ENCODE measurements around the gene FHAD1.
"Not testable (repeated sequence)": the region's sequence is repeated elsewhere in the genome, so short reads cannot be mapped to it uniquely, and the experiment has no call there.

Gene FHAD1

DNA sequence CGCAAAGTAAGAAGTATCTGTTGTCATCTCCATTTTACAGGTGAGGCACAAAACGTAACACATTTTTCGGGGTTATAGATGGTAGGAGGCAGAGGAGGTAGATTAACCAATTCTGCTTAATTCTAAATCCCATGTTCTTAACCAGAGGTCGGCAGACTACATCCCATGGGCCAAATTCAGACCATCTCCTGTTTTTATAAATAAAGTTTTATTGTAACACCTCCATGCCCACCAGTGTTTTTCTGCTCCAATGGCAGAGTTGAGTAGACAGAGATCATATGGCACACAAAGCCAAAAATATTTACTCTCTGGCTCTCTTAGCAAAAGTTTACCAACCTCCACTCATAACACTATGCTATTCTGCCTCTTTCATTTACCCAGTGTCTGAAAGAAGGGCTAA lies 30.9 kb downstream of the FHAD1 start:
- DNase-seq = no peak

DNA sequence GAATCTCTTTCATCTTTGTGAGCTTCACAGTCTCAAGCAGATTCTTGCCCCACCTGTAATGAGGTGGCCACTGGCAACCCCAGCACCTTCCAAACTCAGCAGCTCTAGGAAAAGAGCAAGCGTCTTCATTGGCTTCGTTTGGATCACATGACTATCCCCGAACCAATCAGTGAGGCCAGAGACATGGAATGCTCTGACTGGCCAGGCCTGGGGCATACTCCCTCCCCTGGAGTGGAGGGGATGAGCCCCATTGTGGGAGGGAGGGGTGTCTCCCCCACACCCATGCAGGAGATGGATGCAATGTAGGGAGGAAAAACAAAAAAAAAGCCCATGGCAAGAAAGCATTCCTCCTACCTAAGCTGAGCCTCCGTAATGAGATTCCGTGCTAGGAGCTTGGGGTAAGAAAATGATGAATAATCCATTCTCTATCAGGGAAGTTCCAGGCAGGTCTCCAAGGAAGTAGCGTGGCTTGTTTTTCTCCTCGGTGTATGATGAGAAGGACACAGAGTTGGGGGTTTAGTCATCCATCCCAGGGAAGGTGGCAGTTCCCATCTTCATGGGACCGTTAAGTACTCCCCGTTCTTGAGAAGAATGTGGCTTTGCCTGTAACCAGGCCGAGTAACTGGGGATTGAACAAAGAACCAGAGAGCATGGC lies 32.7 kb downstream of the FHAD1 start:
- DNase-seq = peak in 1 of 3 donors; percentile 32

DNA sequence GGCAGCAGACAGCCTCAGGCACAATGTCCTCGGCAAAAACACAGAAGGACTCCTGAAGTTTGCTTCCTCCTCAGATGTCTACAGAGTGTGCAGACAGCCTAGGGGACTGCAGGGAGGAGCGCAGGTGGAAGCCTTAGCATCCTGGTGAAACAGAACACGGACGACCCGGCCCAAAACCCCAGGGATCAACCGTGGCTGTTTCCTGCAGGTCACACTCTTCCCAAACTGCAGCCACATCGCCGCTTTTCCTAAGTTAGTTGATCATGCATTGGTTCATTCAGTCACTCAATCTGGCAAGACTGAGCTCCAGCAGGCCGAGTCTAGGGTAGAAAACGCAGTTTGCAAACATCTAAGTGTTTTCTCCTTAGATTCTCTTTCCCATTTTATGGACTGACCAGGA lies 33.4 kb downstream of the FHAD1 start:
- DNase-seq = no peak

DNA sequence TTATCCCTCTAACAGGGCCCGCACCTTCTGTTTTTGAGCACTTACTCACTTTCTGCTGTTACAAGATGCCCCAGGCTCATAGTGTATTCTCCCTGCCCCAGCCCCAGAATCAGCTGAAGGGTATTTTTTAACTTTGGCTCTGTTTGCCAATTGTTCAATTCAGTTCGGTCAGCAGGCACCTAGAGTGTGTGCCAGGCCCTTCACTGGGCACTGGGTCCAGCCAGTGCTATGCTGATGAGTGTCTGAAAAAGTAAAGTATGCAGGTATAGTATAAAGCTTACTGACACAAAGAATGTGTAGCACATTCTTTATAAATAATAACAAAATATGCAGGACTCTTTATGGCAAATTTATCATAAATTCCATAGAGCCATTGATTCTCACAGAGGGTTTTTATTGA lies 35.0 kb downstream of the FHAD1 start:
- no peak for DNase-seq

DNA sequence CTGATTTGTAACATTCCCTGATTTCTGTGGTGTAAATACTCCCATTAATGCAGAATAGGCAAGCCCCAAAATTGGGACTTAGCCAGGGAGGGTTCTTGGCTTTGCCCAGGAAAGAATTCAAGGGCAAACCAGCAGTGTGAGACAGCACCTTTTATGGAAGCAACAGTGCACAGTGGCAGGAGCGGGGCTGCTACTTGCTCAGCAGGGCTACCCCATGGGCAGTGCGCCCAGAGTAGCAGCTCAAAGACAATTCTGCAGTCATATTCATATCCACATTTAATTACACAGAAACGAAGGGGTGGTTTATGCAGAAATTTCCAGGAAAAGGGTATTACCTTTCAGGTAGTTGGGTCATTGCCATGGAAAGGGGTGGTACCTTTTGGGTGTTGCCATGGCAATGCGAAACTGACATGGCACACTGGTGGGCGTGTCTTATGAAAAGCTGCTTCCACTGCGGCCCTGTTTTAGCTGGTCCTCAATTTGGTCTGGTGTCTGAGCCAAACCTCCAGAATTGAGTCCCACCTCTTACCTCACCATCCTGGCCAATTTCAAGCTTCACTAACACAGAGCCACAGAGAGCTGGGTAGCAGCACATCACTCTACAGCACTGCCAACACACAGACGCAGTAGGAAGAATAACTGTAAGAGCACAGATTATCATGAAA lies 35.9 kb downstream of the FHAD1 start:
- no peak for DNase-seq

DNA sequence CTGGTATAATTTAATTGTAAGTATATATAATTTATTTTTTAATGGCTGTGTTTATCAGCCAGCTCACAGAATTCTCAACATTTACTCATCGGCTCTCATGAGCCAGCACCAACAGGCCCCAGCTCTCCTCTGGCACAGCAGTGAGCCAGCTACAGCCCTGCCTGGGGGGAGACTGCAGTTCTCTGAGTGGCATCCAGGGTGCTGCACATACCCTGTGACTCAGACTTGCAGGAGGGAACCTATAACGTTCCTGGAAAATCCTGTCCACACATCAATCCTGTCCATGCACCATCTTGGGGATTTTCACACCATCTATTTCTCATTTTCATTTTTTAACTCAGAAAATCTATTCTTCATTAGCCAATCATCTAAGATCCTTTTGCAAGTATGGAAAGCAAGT lies 36.5 kb downstream of the FHAD1 start:
- peak; percentile 59 to 74 (median 71) for DNase-seq

DNA sequence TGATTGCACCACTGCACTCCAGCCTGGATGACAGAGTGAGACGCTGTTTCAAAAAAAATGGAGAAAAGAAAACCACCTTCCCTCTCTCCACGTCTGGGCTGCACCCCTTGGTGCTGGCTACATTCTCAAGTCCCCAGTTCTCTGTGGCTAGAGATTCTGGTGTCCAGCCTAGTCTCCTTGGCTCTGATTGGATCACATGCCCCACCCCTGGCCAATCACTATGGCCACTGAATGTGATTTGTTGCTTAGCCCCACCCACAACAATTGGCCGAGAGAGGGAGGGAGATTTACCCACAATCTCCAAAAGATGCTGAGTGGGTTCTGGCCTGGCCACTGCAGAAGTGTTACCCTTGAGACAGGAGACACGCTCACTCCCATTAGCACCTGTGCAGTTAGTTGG lies 39.4 kb downstream of the FHAD1 start:
- no peak for DNase-seq

DNA sequence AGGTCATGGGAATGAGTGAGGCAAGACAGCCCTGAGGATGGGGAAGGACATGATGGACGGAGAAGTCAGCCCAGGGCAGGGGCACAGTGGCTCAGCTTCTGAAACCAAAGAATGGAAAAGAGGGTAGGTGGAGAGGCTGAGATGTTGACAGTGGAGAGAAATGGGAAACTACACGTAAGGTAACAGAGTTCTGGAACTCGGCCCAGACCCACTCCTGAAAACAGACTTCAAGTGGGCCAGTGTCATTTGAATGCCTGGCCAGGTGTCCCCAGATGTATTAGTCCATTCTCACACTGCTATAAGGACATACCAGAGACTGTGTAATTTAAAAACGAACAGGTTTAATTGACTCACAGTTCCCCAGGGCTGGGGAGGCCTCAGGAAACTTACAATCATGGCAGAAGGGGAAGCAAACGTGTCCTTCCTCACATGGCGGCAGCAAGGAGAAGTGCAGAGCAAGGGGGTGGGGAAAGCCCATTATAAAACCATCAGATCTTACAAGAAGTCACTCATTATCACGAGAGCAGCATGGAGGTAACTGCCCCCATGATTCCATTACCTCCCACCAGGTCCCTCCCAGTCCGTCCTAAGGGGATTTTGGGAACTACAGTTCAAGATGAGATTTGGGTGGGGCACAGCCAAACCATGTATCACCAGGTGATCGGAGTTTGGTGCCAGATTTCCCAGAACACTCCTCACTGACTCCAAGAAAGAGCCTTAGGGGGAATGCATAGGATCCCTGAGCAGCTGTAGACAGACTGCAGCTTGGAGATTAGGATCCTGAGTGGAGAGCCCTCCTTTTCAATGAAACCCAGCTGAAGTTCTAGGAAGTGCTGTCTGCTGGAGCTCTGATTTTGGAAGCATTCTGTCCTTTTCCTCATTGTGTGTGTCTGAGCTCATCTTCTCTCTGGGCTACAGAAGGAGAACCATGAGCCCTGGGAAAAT lies 40.3 kb downstream of the FHAD1 start:
- peak; percentile 41 to 70 (median 58) for DNase-seq

DNA sequence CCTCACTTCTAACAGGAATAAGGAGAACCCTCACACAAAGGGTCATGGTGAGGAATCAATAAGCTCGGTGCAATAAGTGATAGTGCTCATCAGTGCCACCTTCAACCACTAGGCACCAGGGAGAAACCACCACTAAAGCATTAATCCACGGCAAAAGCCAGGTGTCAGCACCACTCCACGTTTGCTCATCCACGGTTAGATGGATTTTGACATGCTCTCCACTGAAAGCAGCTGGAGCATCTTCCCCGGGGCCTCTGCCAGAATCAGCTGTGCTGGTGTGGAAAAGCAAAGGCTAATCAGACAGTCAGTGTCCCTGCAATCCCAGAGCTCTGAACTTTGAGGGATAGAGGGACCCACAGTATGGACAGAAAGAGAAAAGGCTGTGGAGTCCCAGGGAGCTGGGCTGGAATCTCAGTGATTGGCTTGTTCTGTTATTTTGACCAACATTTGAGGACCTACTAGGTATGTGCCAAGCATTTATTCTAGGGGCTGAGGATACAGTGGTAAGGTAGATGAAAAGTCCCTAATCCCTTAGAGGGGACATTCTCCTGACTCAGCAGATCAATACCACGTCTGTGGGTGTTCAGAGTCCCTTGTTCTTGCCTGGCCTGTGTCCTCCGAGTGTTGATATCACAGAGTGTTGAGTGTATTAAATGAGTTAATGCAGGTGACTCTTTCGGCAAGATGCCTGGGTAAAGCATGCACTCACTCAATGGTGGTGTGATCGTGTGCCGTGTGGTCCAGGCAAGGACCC lies 41.3 kb downstream of the FHAD1 start:
- no peak for DNase-seq

DNA sequence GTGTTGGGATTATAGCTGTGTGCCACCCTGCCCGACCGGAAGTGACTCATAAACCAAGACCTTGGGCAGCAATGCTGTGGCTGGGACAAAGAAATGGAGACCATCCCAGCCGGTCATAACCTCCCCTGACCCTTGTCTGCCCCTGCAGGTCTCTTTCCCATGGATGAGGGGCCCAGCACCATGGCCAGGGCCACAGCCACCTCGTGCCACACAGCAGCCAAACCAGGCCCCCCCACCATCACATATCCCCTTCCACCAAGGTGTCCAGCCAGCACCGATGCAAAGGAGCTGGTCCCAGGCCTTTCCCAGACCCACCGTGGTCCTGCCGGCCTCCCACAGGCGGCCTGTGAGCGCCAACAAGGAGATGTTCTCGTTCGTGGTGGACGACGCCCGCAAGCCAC lies 42.2 kb downstream of the FHAD1 start:
- DNase-seq = no peak

DNA sequence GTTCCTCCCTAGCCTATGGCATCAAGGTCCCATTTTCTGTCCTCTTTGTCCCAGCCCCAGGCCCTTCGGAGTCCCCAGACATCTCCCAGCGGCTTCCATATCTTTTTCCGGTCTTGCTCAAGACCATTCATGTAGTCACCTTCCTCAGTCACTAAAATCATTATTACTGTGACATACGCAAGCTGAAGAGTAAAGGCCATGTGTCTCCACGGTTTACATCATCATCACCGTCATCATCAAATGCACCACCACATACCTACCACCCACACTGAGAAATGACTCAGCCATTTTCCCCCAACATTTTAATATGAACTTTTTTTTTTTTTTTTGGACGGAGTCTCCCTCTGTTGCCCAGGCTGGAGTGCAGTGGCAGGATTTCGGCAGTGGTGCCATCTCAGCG lies 43.4 kb downstream of the FHAD1 start:
- DNase-seq = peak; percentile 89 to 97 (median 94)

DNA sequence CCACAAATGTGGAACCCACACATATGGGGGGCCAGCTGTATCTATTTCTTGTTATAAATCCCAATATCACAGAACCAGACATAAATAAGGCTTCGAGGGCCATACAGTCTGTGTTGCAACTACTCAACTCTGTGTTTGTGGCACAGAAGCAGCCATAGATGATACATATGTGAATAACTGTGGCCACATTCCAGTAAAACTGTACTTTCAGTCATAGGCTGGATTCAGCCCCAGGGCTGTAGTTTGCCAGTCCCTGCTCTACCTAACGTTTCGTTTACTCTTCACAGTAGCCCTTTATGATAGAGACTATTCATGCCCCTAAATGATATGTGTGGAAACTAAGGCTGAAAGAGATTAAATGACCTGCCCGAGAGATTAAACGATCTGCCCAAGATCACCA lies 48.7 kb downstream of the FHAD1 start:
- DNase-seq = no peak

DNA sequence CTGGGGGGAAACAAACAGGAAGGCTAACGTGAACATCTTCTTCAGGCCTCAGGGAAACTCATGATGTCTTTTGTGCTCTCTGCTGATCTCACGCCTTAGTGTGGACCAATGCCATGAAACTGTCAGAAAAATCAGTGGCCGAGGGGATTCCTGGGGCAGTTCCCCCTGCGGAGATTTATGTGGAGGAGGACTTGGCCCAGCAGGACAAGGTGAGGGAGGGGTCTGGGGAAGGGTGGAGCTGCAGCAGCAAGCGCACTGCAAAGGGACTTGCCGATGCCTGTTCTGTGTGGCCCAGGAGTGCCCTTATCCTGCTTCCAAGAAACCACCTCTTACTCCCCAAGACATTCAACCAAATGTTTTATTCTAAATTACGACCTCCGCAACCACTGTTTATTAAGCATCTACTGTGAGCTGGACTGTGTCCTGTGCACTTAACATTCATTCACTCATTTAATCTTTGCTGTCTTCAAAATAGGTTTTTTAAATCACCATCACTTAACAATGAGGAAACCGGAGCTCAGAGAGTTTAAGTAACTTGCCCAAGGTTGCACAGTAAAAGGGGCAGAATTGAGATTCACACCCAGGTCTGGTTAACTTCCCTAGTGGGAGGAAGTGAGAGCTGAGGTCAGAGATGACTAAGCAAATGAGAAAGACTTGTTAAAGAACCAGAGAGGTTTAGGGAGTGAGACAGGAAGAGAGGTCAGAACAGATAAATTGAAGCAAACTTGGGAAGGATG lies 49.7 kb downstream of the FHAD1 start:
- peak; percentile 57 to 76 (median 71) for DNase-seq

DNA sequence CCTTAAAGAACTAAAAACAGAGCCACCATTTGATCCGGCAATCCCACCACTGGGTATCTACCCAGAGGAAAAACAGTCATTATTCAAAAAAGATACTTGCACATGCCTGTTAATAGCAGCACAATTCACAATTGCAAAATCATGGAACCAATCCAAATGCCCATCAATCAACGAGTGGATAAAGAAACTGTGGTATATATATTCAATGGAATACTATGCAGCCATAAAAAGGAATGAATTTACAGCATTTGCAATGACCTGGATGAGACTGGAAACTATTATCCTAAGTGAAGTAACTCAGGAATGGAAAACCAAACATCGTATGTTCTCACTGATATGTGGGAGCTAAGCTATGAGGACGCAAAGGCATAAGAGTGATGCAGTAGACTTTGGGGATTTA lies 51.0 kb downstream of the FHAD1 start:
- not testable (repeated sequence) for DNase-seq

DNA sequence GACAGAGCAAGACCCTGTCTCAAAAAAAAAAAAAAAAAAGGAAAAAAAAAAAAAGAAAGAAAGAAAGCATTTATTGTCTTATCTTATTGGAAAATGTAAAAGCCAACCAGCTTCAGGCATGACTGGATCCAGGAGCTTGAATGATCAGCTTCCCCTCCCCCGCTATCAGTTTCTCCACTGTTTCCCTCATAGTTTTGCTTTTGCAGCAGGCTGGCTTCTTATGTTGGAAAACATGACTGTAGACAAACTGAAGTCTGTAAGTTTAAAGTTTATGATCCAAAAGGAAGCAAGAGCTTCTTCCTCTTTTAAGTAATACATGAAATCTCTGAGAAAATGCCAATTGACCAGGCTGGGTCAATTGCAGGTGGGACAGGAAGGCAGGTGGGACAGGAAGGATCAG lies 52.2 kb downstream of the FHAD1 start:
- DNase-seq = peak; percentile 31 to 58 (median 32)

DNA sequence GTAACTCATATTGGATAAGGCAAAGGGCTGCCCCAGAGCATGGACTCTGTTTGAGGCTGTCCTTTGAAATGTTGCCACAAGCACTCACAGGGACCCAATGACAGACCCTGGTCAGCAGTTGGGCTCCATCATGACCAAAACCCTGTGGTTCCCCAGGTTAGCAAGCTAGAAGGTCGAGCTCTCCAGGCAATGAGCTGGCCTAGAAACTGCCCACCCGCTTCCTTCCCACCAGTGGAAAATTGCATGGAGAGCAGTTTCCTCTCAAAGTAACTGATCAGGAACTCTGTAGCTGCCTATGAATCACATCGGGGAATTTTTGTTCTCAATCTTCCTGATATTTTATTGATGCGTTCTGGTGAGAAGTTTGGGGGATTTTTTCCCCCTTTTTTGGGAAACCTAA lies 52.8 kb downstream of the FHAD1 start:
- peak; percentile 88 to 94 (median 91) for DNase-seq

DNA sequence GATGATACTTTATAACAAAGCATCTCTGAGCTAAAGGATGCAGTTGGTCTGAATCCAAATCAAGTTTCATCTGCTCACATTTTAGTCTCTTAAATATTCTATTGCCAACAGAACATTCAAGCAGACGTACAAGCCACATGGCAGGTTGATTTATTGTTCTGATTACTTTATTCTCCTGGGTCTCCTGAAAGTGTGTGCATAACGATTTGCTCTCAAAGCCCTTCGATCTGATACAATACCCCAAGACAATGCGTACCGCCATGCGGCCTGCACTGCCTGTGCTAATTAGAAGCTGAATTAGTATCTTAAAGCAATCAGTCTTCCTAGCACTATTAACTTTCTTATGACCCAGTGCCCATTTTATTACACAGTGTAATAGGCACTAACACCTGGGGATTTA lies 56.9 kb downstream of the FHAD1 start:
- DNase-seq = no peak

DNA sequence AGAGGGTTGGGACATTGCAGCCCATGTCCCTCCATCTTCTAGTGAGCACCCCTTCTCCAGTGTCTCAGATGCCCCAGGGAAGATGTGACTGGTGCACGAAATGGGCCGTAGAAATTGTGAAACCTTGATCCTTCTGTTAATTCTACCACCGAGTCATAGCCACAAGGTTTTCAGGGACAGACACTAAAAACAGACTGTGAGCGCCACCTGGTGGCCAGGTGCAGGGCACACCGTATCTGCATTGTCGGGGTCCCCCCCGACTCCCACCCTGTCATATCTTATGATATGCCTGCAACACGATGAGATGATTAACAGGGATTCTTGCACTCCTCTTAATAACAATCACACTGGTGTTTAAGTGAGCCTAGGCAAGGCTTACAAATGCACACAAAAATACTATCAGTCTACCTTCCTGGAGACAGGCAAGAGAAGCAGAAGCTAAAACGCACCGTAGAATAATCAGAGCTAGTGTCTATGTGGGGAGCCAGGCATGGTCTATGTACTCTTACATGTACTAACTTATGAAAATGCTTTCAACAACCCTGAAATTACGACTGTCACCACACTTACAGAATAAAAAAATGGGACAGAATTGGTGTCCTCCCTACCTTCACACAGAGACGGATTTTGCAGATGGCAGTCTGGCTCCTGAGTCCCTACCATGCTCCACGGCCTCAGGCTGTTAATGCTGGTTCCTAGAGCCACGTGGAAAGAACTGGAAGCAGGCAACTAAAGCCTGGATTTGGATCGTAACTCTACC lies 57.9 kb downstream of the FHAD1 start:
- DNase-seq = peak; percentile 74 to 87 (median 81)

DNA sequence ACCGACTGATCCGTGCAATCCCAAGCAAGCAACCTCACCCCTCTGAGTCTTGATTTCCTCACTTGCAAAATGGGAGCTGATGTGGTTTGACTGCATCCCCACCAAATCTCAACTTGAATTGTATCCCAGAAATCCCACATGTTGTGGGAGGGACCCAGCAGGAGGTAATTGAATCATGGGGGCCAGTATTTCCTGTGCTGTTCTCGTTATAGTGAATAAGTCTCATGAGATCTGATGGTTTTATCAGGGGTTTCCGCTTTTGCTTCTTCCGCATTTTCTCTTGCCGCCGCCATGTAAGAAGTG lies 58.4 kb downstream of the FHAD1 start:
- no peak for DNase-seq

DNA sequence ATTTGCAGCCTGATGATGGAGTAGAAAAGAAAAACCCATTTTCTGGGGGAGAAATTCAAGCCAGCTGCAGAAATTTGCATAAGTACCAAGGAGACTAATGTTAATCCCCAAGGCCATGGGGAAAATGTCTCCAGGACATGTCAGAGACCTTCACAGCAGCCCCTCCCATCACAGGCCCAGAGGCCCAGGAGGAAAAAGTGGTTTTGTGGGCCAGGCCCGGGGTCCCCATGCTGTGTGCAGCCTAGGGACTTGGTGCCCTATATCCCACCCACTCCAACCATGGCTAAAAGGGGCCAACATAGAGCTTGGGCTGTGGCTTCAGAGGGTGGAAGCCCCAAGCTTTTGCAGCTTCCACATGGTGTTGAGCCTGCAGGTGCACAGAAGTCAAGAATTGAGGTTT lies 59.3 kb downstream of the FHAD1 start:
- not testable (repeated sequence) for DNase-seq

DNA sequence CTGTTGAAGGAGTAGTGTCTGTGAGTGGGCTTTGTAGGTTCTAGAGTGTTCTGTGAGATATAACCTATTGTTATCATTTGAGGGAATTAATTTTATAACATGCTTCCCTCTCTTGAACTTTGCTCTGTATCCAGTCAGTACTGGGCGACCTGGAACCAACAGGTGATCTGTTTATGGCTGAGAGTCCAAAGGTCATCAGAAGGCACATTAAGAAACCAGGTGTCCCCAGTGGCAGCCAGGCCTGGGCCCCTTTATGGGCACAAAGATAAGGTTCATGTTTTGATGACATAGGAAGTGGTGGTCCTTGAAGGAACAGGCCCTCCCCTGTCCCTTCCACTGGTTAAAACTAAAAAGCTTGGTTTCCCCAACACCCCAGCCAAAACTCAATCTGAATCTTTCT lies 61.1 kb downstream of the FHAD1 start:
- no peak for DNase-seq

DNA sequence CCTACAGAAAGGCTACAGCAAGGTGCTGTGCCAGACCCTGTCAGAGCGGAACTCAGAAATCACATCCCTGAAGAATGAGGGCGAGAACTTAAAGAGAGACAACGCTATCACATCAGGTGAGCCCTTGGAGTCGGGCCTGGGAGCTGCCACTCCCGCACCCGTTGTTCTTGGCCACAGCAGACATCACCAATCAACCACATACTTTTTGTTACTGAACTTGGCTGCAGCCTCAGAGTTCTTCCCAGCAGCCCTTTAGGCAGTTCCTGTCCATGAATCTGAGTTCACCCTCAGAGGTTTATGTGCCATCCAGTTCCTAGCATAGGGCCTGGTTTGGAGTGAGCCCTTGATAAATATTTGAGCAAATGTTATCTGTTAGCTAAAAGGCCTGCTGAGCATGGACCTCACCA lies 61.6 kb downstream of the FHAD1 start:
- no peak for DNase-seq
